Spleen (tissue), 11 donors: ENCODE data around the gene STX8. TPM values are rescaled to one million over a fixed set of nuclear protein-coding genes. Genes with fewer than 3 reads are reported as not detected.

ENCODE experiments used
- DNase-seq: peaks from one replicate; pipeline ENCODE4 v3.0.0-alpha.2; 2020
- H3K27ac ChIP-seq, 8 donors: fragments of 200-600 bp; sonication (generic) in 7 of 8; 1 replicate in 4 of 8; 2 replicates in 4 of 8; pipeline versions ENCODE4 v1.5.0 to v1.8.0; 2016 to 2021; ENCODE audit warnings: inconsistent platforms in 4 of 8, mild to moderate bottlenecking in 4 of 8, moderate library complexity in 1 of 8
- H3K27me3 ChIP-seq, 7 donors: fragments of 200-600 bp; sonication (generic) in 6 of 7; replicated peaks in 1 of 7; 1 replicate in 4 of 7; 2 replicates in 3 of 7; pipeline versions ENCODE4 v1.5.0 to v1.8.0; 2016 to 2021; ENCODE audit warnings: inconsistent platforms in 3 of 7, mild to moderate bottlenecking in 1 of 7
- H3K36me3 ChIP-seq, 6 donors: fragments of 200-600 bp; sonication (generic) in 5 of 6; 1 replicate in 4 of 6; 2 replicates in 2 of 6; pipeline versions ENCODE4 v1.5.0 to v1.8.0; 2016 to 2021; ENCODE audit warnings: inconsistent platforms in 2 of 6
- H3K4me1 ChIP-seq, 6 donors: fragments of 200-600 bp; sonication (generic) in 5 of 6; 1 replicate in 3 of 6; 2 replicates in 3 of 6; pipeline versions ENCODE4 v1.5.0 to v1.8.0; 2016 to 2021; ENCODE audit warnings: inconsistent platforms in 3 of 6
- H3K4me3 ChIP-seq, 8 donors: fragments of 200-600 bp; sonication (generic) in 7 of 8; 1 replicate in 4 of 8; 2 replicates in 4 of 8; pipeline versions ENCODE4 v1.5.0 to v1.8.0; 2016 to 2021; ENCODE audit warnings: inconsistent platforms in 4 of 8, mild to moderate bottlenecking in 4 of 8, moderate library complexity in 2 of 8
- H3K9me3 ChIP-seq, 8 donors: fragments of 200-600 bp; sonication (generic) in 7 of 8; 1 replicate in 4 of 8; 2 replicates in 4 of 8; pipeline versions ENCODE4 v1.5.0 to v1.8.0; 2016 to 2021; ENCODE audit warnings: inconsistent platforms in 4 of 8
- CTCF ChIP-seq, 11 experiments: fragments of 200-600 bp in 7 of 11; fragments of 450-650 bp in 4 of 11; sonication (generic) in 4 of 11; IDR thresholded peaks in 8 of 11; conservative IDR thresholded peaks in 3 of 11; 1 replicate in 7 of 11; 2 replicates in 4 of 11; pipeline versions ENCODE4 v1.4.0 to v1.8.0; 2016 to 2021; ENCODE audit warnings: antibody characterized with exemption in 11 of 11, inconsistent platforms in 4 of 11, mild to moderate bottlenecking in 1 of 11
- POLR2A ChIP-seq, 3 donors: fragments of 450-650 bp; IDR thresholded peaks; one replicate each; pipeline ENCODE4 v1.5.1; 2017; ENCODE audit warnings: antibody characterized with exemption in 3 of 3, mild to moderate bottlenecking in 1 of 3
- POLR2AphosphoS5 ChIP-seq, 3 donors: sonication (generic); formaldehyde crosslinking; IDR thresholded peaks; one replicate each; pipeline ENCODE4 v1.5.1; 2017; ENCODE audit warnings: antibody characterized with exemption in 3 of 3
- WGBS, 5 donors: extraction: QIAGEN DNeasy Blood & Tissue Kit in 3 of 5; methylation state at CpG; one replicate each; pipeline versions ENCODE4 v1.1.5 to v1.1.7; 2013 to 2018; 5-methylcytosine and 5-hydroxymethylcytosine counted together
- intact Hi-C: fragments of 100-400 bp; cut with DNase I; formaldehyde crosslinking; loops from one replicate; pipeline ENCODE4 v1.15.0; 2023; ENCODE audit warnings: low total_unique reads
- polyA plus RNA-seq, 3 donors: library from polyadenylated mRNA; stranded (reverse); fragments of 200-250 nt; gene quantifications; one replicate each; pipeline ENCODE4 v1.2.1, GENCODE V29; 2013
- total RNA-seq, 7 donors: library from RNA; depleted of rRNA in 3 of 7; stranded (reverse); fragments of >200 nt in 3 of 7; fragmentation: NEBNext Ultra II Directional in 4 of 7; extraction: Animal tissue kit (Norgen Biotek cat#: 25700) in 4 of 7; gene quantifications; one replicate each; pipeline versions ENCODE4 v1.1.0 to v1.2.1, GENCODE V29; 2016 to 2021
- donor health status: healthy with polysubstance abuse.
- donor health status: DM: no; HTN: no; CAD: no; lungs with moderate emphysema.
- donor health status: DM: no; HTN: no; CAD: no.
- donor health status: Bipolar disorder and iron deficiency.
- donor health status: healthy.
- donor health status: DM: no; HTN: no; CAD: no.
- donor health status: DM: yes; HTN: yes; CAD: no.

STX8 gene
- total and polyA plus RNA-seq, 10 donors, result 37.3 to 59.8 (median 48.9) TPM

- H3K4me3 ChIP-seq, result no peak overlapping the region
- H3K9me3 ChIP-seq, result peaks cover 3 to 26% (median 19%) of the 10 kb centered on the region in 8 donors
- peaks cover 0 to 15% (median 0%) of the 10 kb centered on the region in 6 donors for H3K36me3 ChIP-seq
- H3K4me1 ChIP-seq, result no peaks in the 10 kb centered on the region
- intact Hi-C loops, result no loop called here
- WGBS, 5 donors, result 87 to 95% (median 92%) methylated on average over 16 of the region's 16 CpGs
- DNase-seq, result no peak
- H3K27me3 ChIP-seq, result no peaks in the 10 kb centered on the region
- no peak overlapping the region for H3K27ac ChIP-seq
- no peak for TF ChIP-seq POLR2A (IDR thresholded peaks at IDR 0.05)
- TF ChIP-seq CTCF (IDR thresholded peaks at IDR 0.05 in 8 of 11, conservative IDR thresholded peaks at IDR 0.05 in 3 of 11), result no peak
- no peak for TF ChIP-seq POLR2AphosphoS5 (IDR thresholded peaks at IDR 0.05)
These were observed 244.1 kb downstream of the STX8 start for GRCh38 chr17:9331279-9332131.

GRCh38 chr17:9330611-9331271 is 244.9 kb downstream of the STX8 start:
- H3K27ac ChIP-seq, result no peak overlapping the region
- H3K27me3 ChIP-seq, result no peaks in the 10 kb centered on the region
- H3K9me3 ChIP-seq, result peaks cover 0 to 18% (median 14%) of the 10 kb centered on the region in 8 donors
- TF ChIP-seq POLR2A (IDR thresholded peaks at IDR 0.05) (no peak), CTCF (IDR thresholded peaks at IDR 0.05 in 8 of 11, conservative IDR thresholded peaks at IDR 0.05 in 3 of 11) (no peak), POLR2AphosphoS5 (IDR thresholded peaks at IDR 0.05) (no peak)
- DNase-seq, result no peak
- H3K4me1 ChIP-seq, result no peaks in the 10 kb centered on the region
- WGBS, 5 donors, result 92 to 94% (median 93%) methylated on average over 21 of the region's 21 CpGs
- no peak overlapping the region for H3K4me3 ChIP-seq
- H3K36me3 ChIP-seq, result peaks cover 0 to 10% (median 0%) of the 10 kb centered on the region in 6 donors
- intact Hi-C loops, result no loop called here

- H3K4me1 ChIP-seq, result no peaks in the 10 kb centered on the region
- H3K36me3 ChIP-seq, result peaks cover 0 to 8% (median 0%) of the 10 kb centered on the region in 6 donors
- no peaks in the 10 kb centered on the region for H3K27me3 ChIP-seq
- no peak overlapping the region for H3K4me3 ChIP-seq
- DNase-seq, result no peak
- 87 to 99% (median 96%) methylated on average over 5 of the region's 5 CpGs for WGBS, 5 donors
- H3K9me3 ChIP-seq, result peaks cover 0 to 12% (median 10%) of the 10 kb centered on the region in 8 donors
- TF ChIP-seq POLR2A (IDR thresholded peaks at IDR 0.05) (no peak), POLR2AphosphoS5 (IDR thresholded peaks at IDR 0.05) (no peak), CTCF (IDR thresholded peaks at IDR 0.05 in 8 of 11, conservative IDR thresholded peaks at IDR 0.05 in 3 of 11) (no peak)
- no peak overlapping the region for H3K27ac ChIP-seq
- intact Hi-C loops, result no loop called here
These were observed 245.5 kb downstream of the STX8 start for GRCh38 chr17:9330141-9330540.
